Activated CD8-positive, alpha-beta memory T cell treated with anti-CD3 and anti-CD28 coated beads for 4 hours (primary cell): ENCODE data around the gene CA7.
"Not testable (repeated sequence)": the region's sequence is repeated elsewhere in the genome, so short reads cannot be mapped to it uniquely, and the experiment has no call there.

Experiments used
- DNase-seq, 2 donors: peaks; one replicate each; pipeline ENCODE4 v3.0.0-alpha.2; 2020; ENCODE audit warnings: low read depth in 2 of 2

The CA7 gene

GRCh38 chr16:66873685-66874055 lies 29.5 kb downstream of the CA7 start:
- no peak for DNase-seq

GRCh38 chr16:66874079-66874775 lies 30.0 kb downstream of the CA7 start:
- no peak for DNase-seq

- DNase-seq: peak in 1 of 2 donors; percentile 22
These were observed 33.9 kb downstream of the CA7 start for GRCh38 chr16:66878067-66878466.

- DNase-seq: peak; percentile 74 to 79
These were observed 36.2 kb downstream of the CA7 start, which contains the start of gene PDP2 for GRCh38 chr16:66880288-66881013. TSS of gene PDP2 (plus strand) at chr16:66880515. CDS start at chr16:66884285, 3,770 bp downstream.

- DNase-seq: no peak
These were observed 36.8 kb downstream of the CA7 start for GRCh38 chr16:66881014-66881417.

GRCh38 chr16:66881560-66881959 lies 37.3 kb downstream of the CA7 start:
- no peak for DNase-seq

- no peak for DNase-seq
These were observed 37.8 kb downstream of the CA7 start for GRCh38 chr16:66881964-66882508.

GRCh38 chr16:66882702-66883101 lies 38.5 kb downstream of the CA7 start:
- no peak for DNase-seq

- DNase-seq: no peak
These were observed 41.3 kb downstream of the CA7 start for GRCh38 chr16:66885491-66885890.

- DNase-seq: no peak
These were observed 42.1 kb downstream of the CA7 start for GRCh38 chr16:66886321-66886720.

GRCh38 chr16:66886914-66887313 lies 42.7 kb downstream of the CA7 start:
- DNase-seq: no peak

GRCh38 chr16:66888647-66889615 lies 44.7 kb downstream of the CA7 start:
- DNase-seq: no peak

- DNase-seq: no peak
These were observed 45.4 kb downstream of the CA7 start for GRCh38 chr16:66889622-66890021.

GRCh38 chr16:66890799-66891198 lies 46.6 kb downstream of the CA7 start:
- no peak for DNase-seq

GRCh38 chr16:66891360-66891759 lies 47.1 kb downstream of the CA7 start:
- DNase-seq: no peak

GRCh38 chr16:66891797-66892196 lies 47.6 kb downstream of the CA7 start:
- DNase-seq: no peak

GRCh38 chr16:66894055-66894454 lies 49.8 kb downstream of the CA7 start:
- no peak for DNase-seq

GRCh38 chr16:66894948-66895688 lies 50.9 kb downstream of the CA7 start:
- DNase-seq: peak in 1 of 2 donors; percentile 20

- no peak for DNase-seq
These were observed 51.4 kb downstream of the CA7 start for GRCh38 chr16:66895689-66895979.

- DNase-seq: no peak
These were observed 51.8 kb downstream of the CA7 start for GRCh38 chr16:66895999-66896398.

GRCh38 chr16:66896682-66897081 lies 52.5 kb downstream of the CA7 start:
- DNase-seq: not testable (repeated sequence)
